ENCODE results near the gene B3GNT8. TPM values are rescaled to one million over a fixed set of nuclear protein-coding genes. Genes with fewer than 3 reads are reported as not detected.
"Not testable (repeated sequence)": the region's sequence is repeated elsewhere in the genome, so short reads cannot be mapped to it uniquely, and the experiment has no call there.

The B3GNT8 gene
- polyA plus RNA-seq, 1 donor, result 1.8 TPM

DNA sequence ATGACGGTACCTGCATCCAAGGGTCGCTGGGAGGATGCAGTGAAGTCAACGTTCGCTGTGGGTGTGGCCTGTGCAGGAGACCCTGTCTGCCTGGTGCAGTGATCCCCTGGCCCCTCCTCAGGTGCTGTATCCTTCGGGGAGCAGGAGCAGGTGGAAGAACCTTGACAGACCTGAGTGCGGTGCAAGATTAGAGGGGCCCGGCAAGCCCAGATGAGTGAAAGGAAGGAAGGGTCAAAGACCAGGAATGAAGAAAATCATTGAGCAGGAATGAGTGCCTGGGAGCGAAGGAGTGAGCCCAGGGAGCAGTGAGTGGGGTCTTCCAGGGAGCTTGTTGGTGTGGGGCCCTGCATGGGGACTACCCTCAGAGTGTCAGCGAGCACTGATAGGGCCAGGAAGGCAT is 12.7 kb downstream of the B3GNT8 start:
- no peak for DNase-seq (ENCODE audit: low read depth)

DNA sequence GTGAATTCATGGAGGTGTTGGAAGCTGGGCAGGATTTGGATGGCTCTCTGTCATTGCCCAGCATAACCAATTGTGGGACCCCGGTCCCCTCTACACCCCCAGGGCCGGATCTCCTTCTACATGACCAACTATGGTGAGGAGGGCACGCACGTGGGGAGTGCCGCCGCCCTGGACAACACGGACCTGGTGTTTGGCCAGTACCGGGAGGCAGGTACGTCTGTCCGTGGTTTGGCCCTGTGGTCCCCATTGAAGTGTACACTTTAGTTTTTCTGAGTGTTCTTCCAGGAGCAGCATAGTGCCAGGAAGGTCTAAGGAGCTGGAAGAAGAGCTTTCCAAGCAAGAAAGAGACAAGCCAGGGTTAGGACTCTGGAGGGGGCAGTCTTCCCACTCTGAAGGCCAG is 13.2 kb downstream of the B3GNT8 start:
- DNase-seq (ENCODE audit: low read depth), result no peak

DNA sequence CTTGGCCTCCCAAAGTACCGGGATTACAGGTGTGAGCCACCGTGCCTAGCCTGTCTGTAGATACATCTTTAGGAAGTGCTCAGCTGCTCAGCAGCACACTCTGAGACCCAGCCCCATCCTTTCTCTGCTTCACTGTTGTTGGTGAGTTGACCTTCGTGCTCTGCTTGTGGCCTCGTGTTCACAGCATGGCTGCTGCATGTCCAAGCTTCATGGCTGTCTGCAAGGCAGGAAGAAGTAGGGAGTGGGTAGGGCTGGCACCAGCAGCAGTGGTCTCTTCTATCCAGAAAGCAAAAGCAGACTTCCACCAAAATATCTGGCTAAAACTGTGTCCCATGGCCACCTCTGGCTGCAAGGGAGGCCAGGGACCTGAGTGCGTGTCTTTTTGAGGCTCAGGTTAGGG is 14.2 kb downstream of the B3GNT8 start:
- no peak for DNase-seq (ENCODE audit: low read depth)

DNA sequence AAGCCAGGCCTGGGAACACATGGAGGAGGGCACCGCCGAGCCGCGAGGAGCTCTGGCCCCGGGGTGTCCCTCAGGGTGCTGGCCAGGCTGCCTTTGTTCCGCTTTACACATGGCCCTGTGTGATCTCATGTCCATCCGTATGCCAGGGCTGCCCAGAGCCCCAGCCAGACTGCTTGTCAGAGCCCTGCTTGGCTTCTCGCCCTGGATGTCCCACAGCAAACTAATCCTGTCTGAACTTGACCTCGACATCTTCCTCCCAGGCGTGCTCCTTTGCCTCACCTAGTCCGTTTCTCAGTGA is 15.3 kb downstream of the B3GNT8 start:
- no peak for DNase-seq (ENCODE audit: low read depth)

DNA sequence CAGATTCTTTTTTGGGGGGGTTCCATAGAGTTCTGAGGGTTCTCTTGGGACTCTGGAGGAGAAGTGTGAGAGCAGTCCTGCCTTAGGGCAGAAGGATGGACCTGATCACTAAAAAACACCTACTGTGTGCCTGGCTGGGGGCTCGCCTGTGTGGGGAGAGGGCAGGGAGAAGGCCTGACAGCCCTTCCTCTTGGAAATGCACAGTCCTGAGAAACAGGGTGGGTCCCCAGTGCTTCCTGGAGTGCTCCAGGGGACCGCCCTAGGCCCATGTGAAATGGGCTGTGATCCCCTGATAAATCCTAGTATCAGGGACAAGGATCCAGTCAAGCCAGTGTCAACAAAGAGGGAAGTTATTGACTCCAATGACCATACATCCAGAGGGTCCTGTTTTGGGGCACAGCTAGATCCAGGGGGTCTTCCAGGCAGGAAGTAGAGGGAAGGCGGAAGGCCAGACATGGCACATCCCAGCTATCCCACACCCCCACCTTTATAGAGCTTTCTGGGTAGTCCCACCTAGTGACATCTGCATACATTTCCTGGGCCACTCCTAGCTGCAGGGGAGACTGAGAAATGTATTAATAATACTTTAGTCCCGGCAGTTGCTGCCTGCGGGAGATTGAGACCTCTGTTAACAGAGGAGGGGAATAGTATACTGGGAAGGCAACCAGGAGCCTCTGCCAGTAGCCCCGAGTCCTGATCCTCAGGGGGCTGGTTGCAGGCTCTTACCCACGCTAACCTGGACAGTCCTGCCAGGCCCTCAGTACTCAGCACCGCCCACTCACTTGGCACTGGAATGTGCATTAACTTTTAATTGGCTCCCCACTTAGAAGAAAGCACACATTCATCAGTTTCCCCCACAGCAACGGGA is 15.8 kb downstream of the B3GNT8 start:
- DNase-seq (ENCODE audit: low read depth), result no peak

DNA sequence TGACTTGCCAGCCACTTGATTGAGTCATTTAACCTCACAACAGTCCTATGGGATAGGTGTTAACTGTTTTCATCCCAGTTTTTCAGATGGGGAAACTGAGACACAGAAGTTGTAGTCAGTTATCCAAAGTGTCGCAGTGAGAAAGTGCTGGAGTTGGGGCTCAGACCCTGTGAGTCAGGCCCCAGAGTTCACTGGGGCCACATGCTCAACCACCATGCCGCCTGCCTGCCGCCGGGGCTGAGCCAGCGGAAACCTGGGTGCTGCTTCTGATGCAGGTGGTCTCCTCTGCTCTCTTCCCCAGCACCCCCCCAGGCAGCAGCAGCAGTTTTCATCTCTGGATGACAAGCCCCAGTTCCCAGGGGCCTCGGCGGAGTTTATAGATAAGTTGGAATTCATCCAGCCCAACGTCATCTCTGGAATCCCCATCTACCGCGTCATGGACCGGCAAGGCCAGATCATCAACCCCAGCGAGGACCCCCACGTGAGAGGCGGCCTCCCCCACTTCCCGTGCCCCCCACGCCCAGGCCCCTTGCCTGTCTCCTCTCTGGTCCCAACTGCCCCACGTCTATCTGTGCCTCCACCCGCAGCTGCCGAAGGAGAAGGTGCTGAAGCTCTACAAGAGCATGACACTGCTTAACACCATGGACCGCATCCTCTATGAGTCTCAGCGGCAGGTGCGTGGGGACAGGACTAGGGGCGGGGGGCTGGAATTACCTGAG is 16.7 kb downstream of the B3GNT8 start:
- no peak for DNase-seq (ENCODE audit: low read depth)

DNA sequence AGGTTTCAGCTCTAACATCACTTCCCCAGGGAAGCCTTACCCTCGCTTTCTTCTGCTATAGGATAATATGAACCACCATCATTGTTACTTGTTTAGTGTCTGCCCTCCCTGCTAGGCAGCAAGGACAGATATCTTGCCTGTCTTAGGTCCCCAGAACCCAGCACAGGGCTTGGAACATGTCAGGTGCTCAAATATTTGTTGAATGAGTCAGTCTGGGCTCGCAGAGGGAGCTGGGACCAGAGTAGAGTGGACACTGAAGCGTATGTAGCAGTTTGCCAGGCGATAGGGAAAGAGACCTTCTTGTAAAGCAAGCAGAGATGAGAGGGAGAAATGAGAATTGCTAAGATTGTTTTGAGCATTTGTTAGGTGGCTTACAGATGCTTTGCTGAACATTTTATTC is 17.9 kb downstream of the B3GNT8 start:
- DNase-seq (ENCODE audit: low read depth), result no peak

DNA sequence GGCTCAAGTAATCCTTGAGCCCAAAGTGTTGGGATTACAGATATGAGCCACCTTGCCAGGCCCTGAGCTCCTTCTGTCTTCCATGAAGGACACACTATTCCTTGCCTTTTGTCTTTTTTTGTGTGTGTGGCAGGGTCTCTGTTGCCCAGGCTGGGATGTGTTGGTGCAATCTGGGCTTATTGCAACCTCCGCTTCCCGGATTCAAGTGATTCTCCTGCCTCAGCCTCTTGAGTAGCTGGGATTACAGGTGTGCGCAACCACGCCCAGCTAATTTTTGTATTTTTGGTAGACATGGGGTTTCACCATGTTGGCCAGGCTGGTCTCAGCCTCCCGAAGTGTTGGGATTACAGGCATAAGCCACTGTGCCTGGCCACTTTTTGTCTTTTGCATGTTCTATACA is 18.3 kb downstream of the B3GNT8 start:
- not testable (repeated sequence) for DNase-seq (ENCODE audit: low read depth)

DNA sequence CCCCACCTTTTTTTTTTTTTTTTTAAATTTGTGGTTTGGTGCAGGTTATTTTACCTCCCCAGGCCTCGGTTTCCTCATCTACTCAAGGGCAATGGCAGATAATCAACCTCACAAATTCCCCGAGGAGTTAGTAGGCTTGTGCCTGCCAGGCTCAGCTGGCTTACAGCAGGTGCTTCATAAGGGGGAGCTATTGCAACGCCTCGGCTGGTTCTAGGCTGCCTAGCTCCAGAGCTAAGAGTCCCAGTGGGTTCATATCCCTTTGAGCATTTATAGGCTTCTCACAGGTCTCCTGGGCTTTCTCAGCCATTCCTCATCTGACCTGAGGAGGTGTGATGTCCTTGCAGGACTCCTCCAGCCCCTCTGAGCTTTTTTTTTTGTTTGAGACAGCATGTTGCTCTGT is 18.9 kb downstream of the B3GNT8 start:
- DNase-seq (ENCODE audit: low read depth), result no peak

DNA sequence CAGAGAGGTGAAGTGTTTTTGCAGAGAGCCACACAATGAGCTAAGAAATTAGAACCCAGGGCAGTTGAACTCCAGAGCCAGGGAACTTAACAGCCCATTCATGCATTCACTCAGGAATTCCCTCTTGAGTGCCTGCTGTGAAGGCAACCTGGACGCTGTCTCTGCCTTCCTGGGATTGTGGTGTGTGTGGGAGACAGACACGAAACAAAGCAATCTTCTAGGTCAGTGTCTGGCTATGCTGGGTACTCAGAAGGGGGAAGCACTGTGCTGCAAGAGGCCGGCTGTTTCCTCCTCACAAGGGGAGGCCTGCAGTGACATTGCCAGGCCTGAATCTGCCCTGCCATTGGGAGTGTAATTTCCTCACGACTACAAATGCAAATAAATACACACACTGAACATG is 19.9 kb downstream of the B3GNT8 start:
- DNase-seq (ENCODE audit: low read depth), result no peak

DNA sequence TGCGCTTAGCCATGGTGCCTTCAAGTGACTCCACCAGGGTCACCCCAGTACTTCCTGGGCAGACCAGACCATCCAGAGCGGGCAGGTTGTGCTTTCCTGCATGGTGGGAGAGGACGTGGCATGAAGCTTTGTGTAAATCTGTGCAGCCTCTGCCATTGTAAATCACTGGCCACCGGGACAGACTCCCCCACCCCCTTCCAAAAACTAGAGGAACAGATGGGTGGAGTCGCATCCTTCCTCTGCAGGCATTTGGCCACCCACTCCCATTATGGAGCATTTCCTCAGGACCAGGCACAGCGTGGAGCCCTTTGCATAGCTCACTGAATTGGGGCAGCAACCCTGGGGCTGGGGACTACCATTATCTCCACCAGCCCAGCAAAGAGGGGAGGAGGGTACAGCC is 21.4 kb downstream of the B3GNT8 start:
- DNase-seq (ENCODE audit: low read depth), result no peak

DNA sequence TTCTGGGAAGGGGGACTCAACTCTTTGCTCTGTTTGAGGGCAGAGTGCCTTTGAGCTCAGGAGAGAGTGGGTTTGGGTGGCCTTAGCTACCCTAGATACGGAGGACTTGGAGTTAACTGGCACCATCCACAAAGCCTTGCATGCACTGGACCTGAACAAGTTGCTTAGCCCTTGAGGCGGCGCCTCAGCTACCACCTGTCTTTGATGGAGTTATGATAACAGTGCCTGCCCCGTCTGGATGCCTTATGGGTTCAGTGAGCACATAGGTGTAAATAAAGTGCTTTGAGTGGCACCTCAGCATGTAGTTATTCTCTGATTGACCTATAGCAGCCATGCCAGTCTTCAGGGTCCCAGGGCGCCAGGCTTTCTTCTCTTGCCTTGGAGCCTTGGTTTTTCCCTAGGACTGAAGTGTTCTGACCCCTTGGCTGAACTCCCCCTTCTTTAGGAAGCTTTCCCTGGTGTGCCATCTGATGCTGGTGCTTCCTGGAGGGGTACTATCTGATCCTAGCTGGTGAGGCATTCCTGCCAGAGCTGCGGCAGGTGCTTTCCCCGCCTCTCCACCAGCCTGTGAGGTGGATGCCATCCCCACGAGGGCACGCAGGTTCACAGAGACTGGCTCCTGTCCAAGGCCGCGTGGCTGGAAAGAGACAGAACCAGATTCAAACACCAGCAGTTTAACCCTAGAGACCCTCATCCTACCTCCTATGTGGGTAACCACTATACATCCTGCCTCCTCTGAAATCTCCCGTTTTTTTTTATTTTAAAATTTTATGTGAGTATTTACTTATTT is 23.8 kb downstream of the B3GNT8 start:
- no peak for DNase-seq (ENCODE audit: low read depth)

DNA sequence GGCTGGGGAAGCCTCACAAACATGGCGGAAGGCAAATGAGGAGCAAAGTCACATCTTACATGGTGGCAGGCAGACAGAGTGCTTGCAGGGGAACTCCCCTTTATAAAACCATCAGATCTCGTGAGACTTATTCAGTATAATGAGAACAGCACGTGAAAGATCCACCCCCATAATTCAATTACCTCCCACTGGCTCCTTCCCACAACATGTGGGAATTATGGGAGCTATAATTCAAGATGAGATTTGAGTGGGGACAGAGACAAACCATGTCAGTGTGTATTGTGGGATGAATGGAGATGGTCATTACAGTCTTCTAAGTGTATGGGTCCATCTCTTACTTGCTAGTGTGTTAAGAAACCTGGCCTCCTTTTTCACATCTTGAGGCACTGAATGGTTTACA is 25.2 kb downstream of the B3GNT8 start:
- DNase-seq (ENCODE audit: low read depth), result no peak

DNA sequence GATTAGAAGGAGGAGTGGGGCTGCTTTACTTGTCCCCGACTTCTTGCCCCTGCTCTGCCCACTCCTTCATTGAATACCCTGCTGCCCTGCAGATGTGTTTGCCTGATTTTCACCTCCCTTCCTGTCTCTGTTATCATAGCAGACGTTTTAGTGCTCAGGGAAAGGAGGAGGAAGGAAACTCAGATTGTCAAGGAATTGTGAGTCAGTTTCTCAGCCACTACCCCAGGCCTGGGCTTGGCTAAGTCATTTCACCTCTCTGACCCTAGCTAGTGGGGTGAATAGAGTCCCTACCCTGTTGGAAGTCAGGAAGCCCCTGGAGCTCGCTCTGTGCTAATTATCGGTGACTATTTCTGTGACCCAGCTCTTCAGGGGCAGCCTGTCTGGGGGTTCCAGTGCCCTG is 25.7 kb downstream of the B3GNT8 start:
- DNase-seq (ENCODE audit: low read depth), result no peak

DNA sequence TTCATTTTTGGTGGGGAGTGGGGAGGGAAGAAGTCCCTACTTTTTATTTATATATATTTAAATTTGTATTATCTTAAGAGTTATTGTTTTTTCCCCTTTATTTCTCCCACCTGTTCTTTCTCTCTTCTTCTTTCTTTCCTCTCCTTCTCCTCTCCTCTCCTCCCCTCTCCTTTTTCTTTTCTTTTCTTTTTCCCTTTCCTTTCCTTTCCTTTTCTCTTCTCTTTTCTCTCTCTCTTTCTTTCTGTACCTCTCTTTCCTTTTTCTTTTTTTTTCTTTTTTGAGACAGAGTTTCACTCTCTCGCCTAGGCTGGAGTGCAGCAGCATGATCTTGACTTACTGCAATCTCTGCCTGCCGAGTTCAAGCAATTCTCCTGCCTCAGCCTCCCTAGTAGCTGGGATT is 27.6 kb downstream of the B3GNT8 start:
- no peak for DNase-seq (ENCODE audit: low read depth)

DNA sequence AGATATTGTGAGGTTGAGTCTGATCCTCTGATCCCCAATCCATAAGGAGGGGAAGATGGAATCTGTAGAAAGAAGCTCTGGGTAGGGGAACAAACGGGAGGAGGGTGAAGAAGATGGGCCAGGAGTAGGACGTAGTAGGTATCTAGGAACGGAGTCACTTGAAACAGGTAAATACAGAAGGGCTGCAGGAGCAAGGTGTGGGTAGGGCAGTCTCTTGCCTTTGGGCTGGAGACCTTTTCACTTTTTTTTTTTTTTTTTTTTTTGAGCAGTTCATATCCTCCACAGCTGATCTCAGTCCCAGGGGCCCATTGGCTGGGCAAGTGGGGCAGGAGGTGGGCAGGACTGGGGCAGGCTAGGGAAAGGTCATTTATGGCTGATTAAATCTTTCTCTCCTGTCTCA is 28.1 kb downstream of the B3GNT8 start:
- no peak for DNase-seq (ENCODE audit: low read depth)

DNA sequence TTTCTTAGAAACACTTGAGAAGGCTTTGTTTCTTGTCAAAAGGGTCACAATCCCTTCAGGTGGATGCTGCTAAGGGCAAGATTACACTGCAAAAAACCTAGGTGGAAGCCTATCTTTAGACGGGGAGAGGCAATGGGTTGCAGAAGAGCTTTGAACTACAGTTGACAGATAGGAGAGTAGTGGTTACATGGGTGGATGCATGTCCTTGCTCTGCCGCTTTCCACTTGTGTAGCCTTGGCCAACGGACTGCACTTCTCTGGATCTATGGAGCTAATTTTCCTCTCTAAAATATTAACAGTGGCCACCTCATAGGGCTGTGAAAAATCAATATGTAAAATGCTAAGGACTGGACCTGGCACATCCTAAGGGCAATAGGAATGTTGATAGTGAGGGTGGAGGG is 28.6 kb downstream of the B3GNT8 start:
- no peak for DNase-seq (ENCODE audit: low read depth)

DNA sequence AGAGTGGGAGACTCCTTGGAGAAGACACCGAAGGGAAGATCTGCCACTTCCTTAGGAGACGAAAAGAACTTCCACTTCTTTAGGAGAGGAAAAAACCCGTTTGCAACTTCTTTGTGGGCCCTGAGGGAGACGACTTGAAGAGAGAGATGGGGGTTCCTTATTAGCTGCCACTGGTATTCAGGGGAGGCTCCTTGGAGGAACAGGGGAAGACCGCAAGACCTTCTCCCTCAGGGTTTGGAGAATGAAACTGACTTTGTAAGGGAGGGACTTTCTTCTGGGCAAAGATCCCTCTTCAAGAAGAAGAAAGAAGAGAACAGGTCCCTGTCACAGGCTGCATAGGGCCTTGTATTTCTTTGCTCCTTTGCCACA is 29.1 kb downstream of the B3GNT8 start:
- DNase-seq (ENCODE audit: low read depth), result no peak

DNA sequence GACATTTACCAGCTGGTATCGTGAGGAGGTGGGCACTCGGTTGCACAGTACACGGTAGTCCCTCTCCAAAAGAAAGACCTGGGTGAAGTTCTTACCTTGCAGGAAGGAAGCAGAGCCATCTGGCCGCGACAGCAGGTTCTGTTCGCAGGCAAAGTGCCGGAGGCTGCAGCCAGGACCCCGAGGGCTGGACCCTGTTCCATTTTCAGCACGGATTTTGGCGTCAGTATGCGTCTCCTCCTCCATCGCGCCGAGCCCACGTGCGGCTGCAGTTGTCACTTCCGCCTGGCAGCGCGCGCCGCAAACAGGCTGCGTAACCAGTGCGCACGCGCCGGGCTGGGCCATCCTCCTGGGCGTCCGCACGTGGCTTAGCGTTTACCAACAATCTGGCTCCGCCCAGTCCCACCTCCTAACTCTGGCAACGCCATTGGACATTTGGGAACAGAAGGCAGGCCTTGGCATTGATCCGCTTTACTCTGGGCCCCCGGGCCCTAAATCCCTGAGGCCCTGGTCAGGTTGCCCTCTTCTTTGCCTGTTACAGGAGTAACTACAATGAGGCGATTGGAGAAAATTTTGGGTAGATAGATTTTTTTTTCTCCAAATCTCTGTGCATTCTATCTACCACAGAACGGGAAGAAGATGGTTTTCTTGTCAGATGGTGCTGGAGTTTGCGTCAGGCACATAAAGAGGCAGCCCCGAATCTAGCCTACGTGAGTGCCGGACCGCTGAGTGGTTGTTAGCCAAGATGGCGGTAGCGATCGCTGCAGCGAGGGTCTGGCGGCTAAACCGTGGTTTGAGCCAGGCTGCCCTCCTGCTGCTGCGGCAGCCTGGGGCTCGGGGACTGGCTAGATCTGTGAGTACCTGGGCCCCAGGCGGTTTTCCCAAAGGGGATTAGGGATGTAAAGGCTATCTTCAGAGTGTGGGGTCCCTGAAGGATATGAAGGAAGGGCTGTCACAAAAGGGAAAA is 29.8 kb downstream of the B3GNT8 start, which contains the start of the genes BCKDHA and EXOSC5:
TSS of gene BCKDHA (plus strand) at position 733 of the 964 bp plus-strand sequence. CDS start at position 743, 10 bp downstream.
TSS of gene EXOSC5 (minus strand) at position 274 of the 964 bp plus-strand sequence. CDS start at position 243, 31 bp downstream.
- DNase-seq (ENCODE audit: low read depth), result peak; percentile 100

DNA sequence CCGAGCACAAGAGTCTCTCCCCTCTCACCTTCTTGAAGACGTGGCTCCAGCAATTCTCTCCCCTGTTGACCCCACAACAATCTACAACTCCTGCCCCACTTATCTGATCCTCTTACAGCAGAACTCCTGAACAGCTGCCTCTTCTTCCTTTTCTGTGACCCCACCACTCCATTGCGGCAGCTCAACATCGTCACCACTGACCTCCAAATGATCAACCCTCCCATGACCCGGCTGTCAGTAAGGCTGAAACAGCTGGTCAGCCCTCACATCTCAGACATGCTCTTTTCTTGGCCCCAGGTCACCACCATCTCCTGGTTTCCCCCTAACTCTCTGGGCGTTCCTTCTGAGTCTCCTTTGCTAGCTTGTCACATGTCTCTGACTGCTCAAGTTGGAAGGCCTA is 31.8 kb downstream of the B3GNT8 start:
- DNase-seq (ENCODE audit: low read depth), result no peak

DNA sequence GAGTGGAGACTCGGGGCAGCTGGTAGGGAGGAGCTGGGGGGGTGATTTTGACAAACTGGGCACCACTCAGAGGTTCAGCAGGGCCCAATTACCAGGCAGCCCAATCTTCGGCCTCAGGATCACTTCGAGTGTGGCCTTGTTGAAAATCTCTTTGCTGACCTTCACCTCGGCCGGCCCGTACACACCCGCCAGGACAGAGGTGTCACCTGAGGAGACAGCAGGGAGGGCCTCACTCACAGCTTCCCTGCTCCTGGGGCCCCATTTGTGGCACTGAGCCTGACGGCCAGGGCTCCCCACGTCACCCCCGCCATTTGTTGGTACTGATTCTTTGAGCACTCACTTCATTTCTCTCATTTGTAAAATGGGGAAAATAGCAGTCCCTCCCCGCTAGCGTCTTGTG is 34.4 kb downstream of the B3GNT8 start:
- no peak for DNase-seq (ENCODE audit: low read depth)

Measured in forelimb muscle (tissue), 1 donor.